Sigmoid colon (tissue), 4 donors: ENCODE measurements around the gene PGM5.
"Not testable (repeated sequence)": the region's sequence is repeated elsewhere in the genome, so short reads cannot be mapped to it uniquely, and the experiment has no call there.

Experiments
- CTCF ChIP-seq, 4 experiments: fragments of 450-650 bp in 3 of 4; fragments of 200-600 bp in 1 of 4; IDR thresholded peaks; one replicate each; pipeline ENCODE4 v1.5.1; 2016 to 2019; ENCODE audit warnings: antibody characterized with exemption in 4 of 4, mild to moderate bottlenecking in 3 of 4, moderate library complexity in 2 of 4
- EP300 ChIP-seq, 4 donors: sonication (generic); formaldehyde crosslinking; IDR thresholded peaks; one replicate each; pipeline ENCODE4 v1.6.1; 2017; ENCODE audit warnings: antibody characterized with exemption in 4 of 4

- TF ChIP-seq CTCF, EP300 (IDR thresholded peaks at IDR 0.05): not testable (repeated sequence)
Observed at GRCh38 chr9:68332122-68332521, 24.3 kb upstream of the PGM5 start.
